Measurements from ENCODE around the gene UNKL. TPM values are rescaled to one million over a fixed set of nuclear protein-coding genes. Genes with fewer than 3 reads are reported as not detected.

UNKL gene
- total RNA-seq, 1 donor from 2014 or later, result 30.7 TPM

- Mint-ChIP-seq H3K4me3 (ENCODE audit: unreplicated experiment) (peak overlapping the region; percentile 36), H3K27ac (ENCODE audit: unreplicated experiment) (no peak overlapping the region), H3K4me1 (ENCODE audit: low read depth, unreplicated experiment) (peaks cover under 1% of the 10 kb centered on the region), H3K27me3 (ENCODE audit: unreplicated experiment) (peaks cover 2% of the 10 kb centered on the region), H3K9me3 (ENCODE audit: unreplicated experiment) (peaks cover 6% of the 10 kb centered on the region), H3K36me3 (ENCODE audit: unreplicated experiment) (no peaks in the 10 kb centered on the region)
- DNase-seq, result no peak
- no peak for TF ChIP-seq CTCF (IDR thresholded peaks at IDR 0.05; ENCODE audit: partially characterized antibody, unreplicated experiment)
Measured at GRCh38 chr16:1318268-1318545, 96.3 kb downstream of the UNKL start.

- H3K9me3 Mint-ChIP-seq (ENCODE audit: unreplicated experiment), result peaks cover 6% of the 10 kb centered on the region
- no peak for TF ChIP-seq CTCF (IDR thresholded peaks at IDR 0.05; ENCODE audit: partially characterized antibody, unreplicated experiment)
- no peak for DNase-seq
- no peaks in the 10 kb centered on the region for H3K36me3 Mint-ChIP-seq (ENCODE audit: unreplicated experiment)
- no peak overlapping the region for H3K27ac Mint-ChIP-seq (ENCODE audit: unreplicated experiment)
- H3K27me3 Mint-ChIP-seq (ENCODE audit: unreplicated experiment), result peaks cover 2% of the 10 kb centered on the region
- H3K4me3 Mint-ChIP-seq (ENCODE audit: unreplicated experiment), result no peak overlapping the region
- peaks cover 5% of the 10 kb centered on the region for H3K4me1 Mint-ChIP-seq (ENCODE audit: low read depth, unreplicated experiment)
Measured at GRCh38 chr16:1317479-1318267, 96.8 kb downstream of the UNKL start.

- peaks cover 9% of the 10 kb centered on the region for H3K4me1 Mint-ChIP-seq (ENCODE audit: low read depth, unreplicated experiment)
- DNase-seq, result no peak
- H3K27ac Mint-ChIP-seq (ENCODE audit: unreplicated experiment), result no peak overlapping the region
- TF ChIP-seq CTCF (IDR thresholded peaks at IDR 0.05; ENCODE audit: partially characterized antibody, unreplicated experiment), result no peak
- peaks cover 6% of the 10 kb centered on the region for H3K9me3 Mint-ChIP-seq (ENCODE audit: unreplicated experiment)
- no peaks in the 10 kb centered on the region for H3K36me3 Mint-ChIP-seq (ENCODE audit: unreplicated experiment)
- no peak overlapping the region for H3K4me3 Mint-ChIP-seq (ENCODE audit: unreplicated experiment)
- peaks cover 3% of the 10 kb centered on the region for H3K27me3 Mint-ChIP-seq (ENCODE audit: unreplicated experiment)
Measured at GRCh38 chr16:1316033-1316405, 98.5 kb downstream of the UNKL start.

GRCh38 chr16:1315081-1316032, 99.1 kb downstream of the UNKL start:
- Mint-ChIP-seq H3K4me1 (ENCODE audit: low read depth, unreplicated experiment) (peaks cover 10% of the 10 kb centered on the region), H3K27me3 (ENCODE audit: unreplicated experiment) (peaks cover 4% of the 10 kb centered on the region), H3K9me3 (ENCODE audit: unreplicated experiment) (peaks cover 10% of the 10 kb centered on the region), H3K4me3 (ENCODE audit: unreplicated experiment) (no peak overlapping the region), H3K36me3 (ENCODE audit: unreplicated experiment) (no peaks in the 10 kb centered on the region), H3K27ac (ENCODE audit: unreplicated experiment) (no peak overlapping the region)
- DNase-seq, result no peak
- no peak for TF ChIP-seq CTCF (IDR thresholded peaks at IDR 0.05; ENCODE audit: partially characterized antibody, unreplicated experiment)
